SK-N-SH (cell line): ENCODE measurements around the gene ERO1A. TPM values are rescaled to one million over a fixed set of nuclear protein-coding genes. Genes with fewer than 3 reads are reported as not detected.

Experiments used
- CTCF ChIA-PET: fragments of 300-600, 350-600 bp; formaldehyde crosslinking; extraction: SDS; loops from one replicate; lab custom pipeline; 2021; lab: Yijun Ruan, JAX
- POLR2A ChIA-PET: fragments of 350-600 bp; sonication (Branson Sonifier 250); formaldehyde crosslinking; extraction: SDS; loops from one replicate; lab custom pipeline; 2020; ENCODE audit warnings: antibody characterized with exemption, inconsistent platforms; lab: Yijun Ruan, JAX
- DNase-seq: peaks from one replicate; pipeline ENCODE4 v3.0.0; 2012
- H2AFZ ChIP-seq: fragments of 200-600 bp; sonication (generic); 2 replicates; pipeline ENCODE4 v1.8.1; 2016; ENCODE audit warnings: antibody characterized with exemption, mild to moderate bottlenecking, low read depth
- H3F3A ChIP-seq: fragments of 200-600 bp; sonication (generic); replicated peaks from 2 replicates; pipeline ENCODE3; 2016; ENCODE audit warnings: antibody characterized with exemption, mild to moderate bottlenecking; ENCODE audit not compliant: insufficient read depth
- H3K27ac ChIP-seq, 2 experiments: fragments of 200-500 bp in 1 of 2; fragments of 200-600 bp in 1 of 2; sonication (Bioruptor generic) in 1 of 2; sonication (generic), shearing (Covaris generic) in 1 of 2; 2 replicates each; pipeline versions ENCODE4 v1.5.1 to v1.6.1; 2014 to 2016; ENCODE audit warnings: low read depth in 2 of 2, inconsistent platforms in 1 of 2, low read length in 1 of 2, mild to moderate bottlenecking in 1 of 2, mixed read lengths in 1 of 2
- H3K27me3 ChIP-seq: fragments of 200-600 bp; sonication (generic), shearing (Covaris generic); 2 replicates; pipeline ENCODE4 v1.6.1; 2016; ENCODE audit warnings: mixed run types; ENCODE audit not compliant: insufficient read depth
- H3K36me3 ChIP-seq, 2 experiments: fragments of 200-500 bp in 1 of 2; fragments of 200-600 bp in 1 of 2; sonication (Bioruptor generic) in 1 of 2; sonication (generic) in 1 of 2; replicated peaks in 1 of 2; 2 replicates each; pipeline versions ENCODE3 to v1.5.1; 2014 to 2016; ENCODE audit warnings: low read length in 1 of 2, mild to moderate bottlenecking in 1 of 2; ENCODE audit not compliant: insufficient read depth in 2 of 2, control insufficient read depth in 1 of 2
- H3K4me1 ChIP-seq, 2 experiments: fragments of 200-500 bp in 1 of 2; fragments of 200-600 bp in 1 of 2; sonication (Bioruptor generic) in 1 of 2; sonication (generic), shearing (Covaris generic) in 1 of 2; 2 replicates each; pipeline versions ENCODE4 v1.5.1 to v1.6.1; 2014 to 2016; ENCODE audit warnings: low read depth in 1 of 2, low read length in 1 of 2, mixed run types in 1 of 2; ENCODE audit not compliant: insufficient read depth in 2 of 2, control insufficient read depth in 1 of 2
- H3K4me2 ChIP-seq: fragments of 200-600 bp; sonication (generic), shearing (Covaris generic); 2 replicates; pipeline ENCODE4 v1.6.1; 2017; ENCODE audit warnings: mixed run types
- H3K4me3 ChIP-seq, 2 experiments: fragments of 200-500 bp in 1 of 2; fragments of 200-600 bp in 1 of 2; sonication (Bioruptor generic) in 1 of 2; sonication (generic), shearing (Covaris generic) in 1 of 2; 2 replicates each; pipeline versions ENCODE4 v1.5.1 to v1.8.1; 2014 to 2016; ENCODE audit warnings: low read depth in 2 of 2, inconsistent platforms in 1 of 2, low read length in 1 of 2, mild to moderate bottlenecking in 1 of 2, mixed read lengths in 1 of 2, moderate library complexity in 1 of 2
- H3K79me2 ChIP-seq: fragments of 200-600 bp; sonication (generic); 2 replicates; pipeline ENCODE4 v1.8.1; 2017; ENCODE audit warnings: mild to moderate bottlenecking; ENCODE audit not compliant: insufficient read depth
- H3K9ac ChIP-seq: fragments of 200-600 bp; sonication (generic); 2 replicates; pipeline ENCODE4 v1.6.1; 2017; ENCODE audit warnings: mixed run types
- H3K9me2 ChIP-seq: fragments of 200-600 bp; sonication (generic); 2 replicates; pipeline ENCODE4 v1.6.1; 2017; ENCODE audit warnings: mixed run types
- H3K9me3 ChIP-seq: fragments of 200-600 bp; sonication (generic); 2 replicates; pipeline ENCODE4 v1.6.1; 2017; ENCODE audit warnings: mixed run types, mild to moderate bottlenecking, moderate library complexity
- H4K20me1 ChIP-seq: fragments of 200-600 bp; sonication (generic); 2 replicates; pipeline ENCODE4 v1.6.1; 2017; ENCODE audit warnings: mild to moderate bottlenecking, mixed run types; ENCODE audit not compliant: insufficient read depth
- CHD2 ChIP-seq: fragments of 150-350 bp; IDR thresholded peaks from 2 replicates; pipeline ENCODE4 v1.6.1; 2018; ENCODE audit warnings: low read length; ENCODE audit not compliant: partially characterized antibody
- EP300 ChIP-seq, 2 experiments: IDR thresholded peaks; 2 replicates each; pipeline versions ENCODE4 v1.4.0 to v1.6.1; 2012; ENCODE audit warnings: borderline replicate concordance in 1 of 2, low read depth in 1 of 2, low read length in 1 of 2
- FOXJ3 ChIP-seq: sonication (generic); formaldehyde crosslinking; IDR thresholded peaks from 2 replicates; pipeline ENCODE4 v1.5.1; 2020; ENCODE audit warnings: mild to moderate bottlenecking, missing genetic modification reagents
- GABPA ChIP-seq: IDR thresholded peaks from 2 replicates; pipeline ENCODE4 v1.4.0; 2012; ENCODE audit warnings: low read depth, mild to moderate bottlenecking
- GATA2 ChIP-seq: sonication (generic); formaldehyde crosslinking; IDR thresholded peaks from 2 replicates; pipeline ENCODE4 v1.5.0; 2020; ENCODE audit warnings: mild to moderate bottlenecking, missing genetic modification reagents
- MXI1 ChIP-seq: IDR thresholded peaks from 2 replicates; pipeline ENCODE4 v1.6.1; 2012; ENCODE audit warnings: mild to moderate bottlenecking, low read depth, low read length, improper control_type of control experiment
- NRF1 ChIP-seq: IDR thresholded peaks from 2 replicates; pipeline ENCODE4 v1.6.1; 2012; ENCODE audit warnings: low read depth, mild to moderate bottlenecking, low read length
- POLR2AphosphoS5 ChIP-seq: IDR thresholded peaks from 2 replicates; pipeline ENCODE4 v1.6.1; 2012; ENCODE audit warnings: low read depth, low read length
- SIN3A ChIP-seq: IDR thresholded peaks from 2 replicates; pipeline ENCODE4 v1.6.1; 2012; ENCODE audit warnings: low read depth, mild to moderate bottlenecking, low read length, moderate library complexity, borderline replicate concordance
- SMC3 ChIP-seq: IDR thresholded peaks from 2 replicates; pipeline ENCODE4 v1.6.1; 2012; ENCODE audit warnings: low read depth, low read length, improper control_type of control experiment
- TAF1 ChIP-seq: IDR thresholded peaks from 2 replicates; pipeline ENCODE4 v1.6.1; 2012; ENCODE audit warnings: low read depth, mild to moderate bottlenecking, low read length, moderate library complexity, borderline replicate concordance
- TCF12 ChIP-seq: IDR thresholded peaks from 2 replicates; pipeline ENCODE4 v1.4.0; 2012
- TEAD4 ChIP-seq: IDR thresholded peaks from 2 replicates; pipeline ENCODE4 v1.4.0; 2012; ENCODE audit warnings: mild to moderate bottlenecking, borderline replicate concordance; ENCODE audit not compliant: insufficient read depth
- YY1 ChIP-seq: IDR thresholded peaks from 2 replicates; pipeline ENCODE4 v1.4.0; 2012; ENCODE audit warnings: low read depth, mild to moderate bottlenecking
- WGBS: methylation state at CpG from one replicate; pipeline ENCODE4 v1.1.6; 2017; ENCODE audit warnings: low lambda C conversion rate; 5-methylcytosine and 5-hydroxymethylcytosine counted together
- polyA plus RNA-seq, 3 experiments: library from polyadenylated mRNA; depleted of rRNA; stranded (reverse); fragments of >200 nt; gene quantifications; 2 replicates each; pipeline ENCODE4 v1.2.3, GENCODE V29; 2012
- TF ChIP-seq, protein P1 (sequence below): fragments of 150-350 bp; IDR thresholded peaks from 2 replicates; pipeline ENCODE4 v1.6.1; 2016; ENCODE audit warnings: mild to moderate bottlenecking, low read depth, low read length
- TF ChIP-seq, protein P2 (sequence below): fragments of 200-600 bp; sonication (generic); IDR thresholded peaks from 2 replicates; pipeline ENCODE4 v1.6.1; 2017; ENCODE audit warnings: antibody characterized with exemption, mild to moderate bottlenecking, moderate library complexity

ERO1A gene
- polyA plus RNA-seq, 1 of the 3 experiments (the other 2 are of a cell fraction): 19.3 TPM

DNA sequence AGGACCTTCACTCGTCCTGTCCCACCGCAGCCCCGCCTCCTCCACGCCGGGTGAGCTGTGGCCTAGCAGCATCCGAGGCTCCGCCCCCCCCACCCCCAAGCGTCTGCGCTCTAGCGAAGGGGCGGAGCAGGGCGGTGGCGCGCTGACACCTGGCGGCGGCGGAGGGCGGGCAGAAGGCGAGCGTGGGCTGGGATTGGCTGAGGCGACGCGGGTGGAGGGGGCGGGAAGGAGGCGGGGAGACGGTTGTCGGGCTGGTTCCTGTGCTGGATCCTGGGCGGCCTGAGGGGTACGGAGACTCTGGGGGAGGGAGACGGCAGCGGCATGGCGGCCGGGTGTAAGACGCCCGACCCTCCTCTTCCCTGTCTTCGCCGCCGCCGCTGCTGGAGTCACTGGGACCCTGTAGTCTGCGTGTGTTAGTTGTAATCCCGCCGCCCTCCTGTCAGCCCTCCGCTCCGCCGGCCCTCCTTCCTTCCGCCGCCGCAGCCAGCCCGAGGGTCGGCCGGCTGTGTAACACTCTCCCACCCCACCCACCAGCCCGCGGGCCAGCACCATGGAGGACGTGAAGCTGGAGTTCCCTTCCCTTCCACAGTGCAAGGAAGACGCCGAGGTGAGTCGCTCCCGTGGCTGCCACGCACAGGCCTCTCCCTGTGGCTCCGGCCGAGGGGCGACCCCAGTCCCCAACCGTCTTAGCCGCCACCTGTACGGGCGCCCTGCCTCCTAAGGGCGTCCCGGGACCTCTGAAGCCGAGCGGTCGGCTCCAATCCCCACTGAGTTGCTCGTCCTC, 34.8 kb upstream of the ERO1A start, which contains the start of gene STYX:
Gene STYX, plus strand, starts transcription at position 242 of the 784 bp plus-strand sequence. Its CDS starts 309 bp downstream, at position 551.
- H2AFZ ChIP-seq: peak within 1 kb of the TSS; percentile 92
- H3K27ac ChIP-seq: peak within 1 kb of the TSS; percentile 69 to 71
- TF ChIP-seq YY1 (peak; percentile 77), SMC3 (no peak), SIN3A (peak; percentile 31; the same call in 1 of the 2 replicates), TAF1 (peak; percentile 81), GABPA (no peak), POLR2AphosphoS5 (peak; percentile 79), TEAD4 (no peak), CHD2 (peak; percentile 49), GATA2 (no peak), NRF1 (peak; percentile 66), TCF12 (peak; percentile 33; the same call in 1 of the 2 replicates), FOXJ3 (CRISPR knock-in tag) (no peak), MXI1 (peak; percentile 60; the same call in 1 of the 2 replicates), EP300 (IDR thresholded peaks at IDR 0.05; ENCODE audit: borderline replicate concordance in 1 of 2, low read depth in 1 of 2, low read length in 1 of 2) (peak in 1 of 2 experiments; percentile 4; a peak in 1 of 4 replicates)
- TF ChIP-seq, protein P1, sequence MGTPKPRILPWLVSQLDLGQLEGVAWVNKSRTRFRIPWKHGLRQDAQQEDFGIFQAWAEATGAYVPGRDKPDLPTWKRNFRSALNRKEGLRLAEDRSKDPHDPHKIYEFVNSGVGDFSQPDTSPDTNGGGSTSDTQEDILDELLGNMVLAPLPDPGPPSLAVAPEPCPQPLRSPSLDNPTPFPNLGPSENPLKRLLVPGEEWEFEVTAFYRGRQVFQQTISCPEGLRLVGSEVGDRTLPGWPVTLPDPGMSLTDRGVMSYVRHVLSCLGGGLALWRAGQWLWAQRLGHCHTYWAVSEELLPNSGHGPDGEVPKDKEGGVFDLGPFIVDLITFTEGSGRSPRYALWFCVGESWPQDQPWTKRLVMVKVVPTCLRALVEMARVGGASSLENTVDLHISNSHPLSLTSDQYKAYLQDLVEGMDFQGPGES: no peak; the same call in 1 of the 2 replicates
- TF ChIP-seq, protein P2, sequence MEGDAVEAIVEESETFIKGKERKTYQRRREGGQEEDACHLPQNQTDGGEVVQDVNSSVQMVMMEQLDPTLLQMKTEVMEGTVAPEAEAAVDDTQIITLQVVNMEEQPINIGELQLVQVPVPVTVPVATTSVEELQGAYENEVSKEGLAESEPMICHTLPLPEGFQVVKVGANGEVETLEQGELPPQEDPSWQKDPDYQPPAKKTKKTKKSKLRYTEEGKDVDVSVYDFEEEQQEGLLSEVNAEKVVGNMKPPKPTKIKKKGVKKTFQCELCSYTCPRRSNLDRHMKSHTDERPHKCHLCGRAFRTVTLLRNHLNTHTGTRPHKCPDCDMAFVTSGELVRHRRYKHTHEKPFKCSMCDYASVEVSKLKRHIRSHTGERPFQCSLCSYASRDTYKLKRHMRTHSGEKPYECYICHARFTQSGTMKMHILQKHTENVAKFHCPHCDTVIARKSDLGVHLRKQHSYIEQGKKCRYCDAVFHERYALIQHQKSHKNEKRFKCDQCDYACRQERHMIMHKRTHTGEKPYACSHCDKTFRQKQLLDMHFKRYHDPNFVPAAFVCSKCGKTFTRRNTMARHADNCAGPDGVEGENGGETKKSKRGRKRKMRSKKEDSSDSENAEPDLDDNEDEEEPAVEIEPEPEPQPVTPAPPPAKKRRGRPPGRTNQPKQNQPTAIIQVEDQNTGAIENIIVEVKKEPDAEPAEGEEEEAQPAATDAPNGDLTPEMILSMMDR: no peak
- H3K9me3 ChIP-seq: no peaks in the 10 kb centered on the region
- H3K79me2 ChIP-seq: peaks cover 42% of the 10 kb centered on the region
- H3K27me3 ChIP-seq: no peaks in the 10 kb centered on the region
- H3K9me2 ChIP-seq: no peaks in the 10 kb centered on the region
- peak; percentile 94 for DNase-seq
- peak within 1 kb of the TSS; percentile 89 to 91 for H3K4me3 ChIP-seq
- H3K36me3 ChIP-seq: peaks cover 28 to 41% of the 10 kb centered on the region in 2 experiments
- peak within 1 kb of the TSS; percentile 78 for H3K4me2 ChIP-seq
- peak within 1 kb of the TSS; percentile 81 for H3K9ac ChIP-seq
- 1% methylated on average over 20 of the region's 72 CpGs for WGBS
- CTCF ChIA-PET: interaction anchor here (0.8 to 1.2 kb wide), 2 partner anchors 46 to 221 kb away, joined by 3 read pairs; partner anchors contain the start of gene FERMT2
- H3F3A ChIP-seq: peaks cover 38% of the 10 kb centered on the region
- H3K4me1 ChIP-seq: no peaks in the 10 kb centered on the region; a peak in 2 of 4 replicates
- H4K20me1 ChIP-seq: no peaks in the 10 kb centered on the region
- POLR2A ChIA-PET: interaction anchor here (1.0 to 1.4 kb wide), 2 partner anchors 61 to 177 kb away, joined by 3 read pairs; partner anchors contain the start of genes GNPNAT1, GPR137C and TXNDC16
